Activated CD4-positive, alpha-beta T cell treated with anti-CD3 and anti-CD28 coated beads, Interleukin-2, amount 50 U/mL, for 24 hours (primary cell): ENCODE measurements around the gene VSIG2.

ENCODE experiments used
- DNase-seq, 2 donors: peaks; one replicate each; pipeline ENCODE4 v3.0.0-alpha.2; 2020; ENCODE audit warnings: low read depth in 1 of 2, low spot score in 1 of 2

Gene VSIG2

DNA sequence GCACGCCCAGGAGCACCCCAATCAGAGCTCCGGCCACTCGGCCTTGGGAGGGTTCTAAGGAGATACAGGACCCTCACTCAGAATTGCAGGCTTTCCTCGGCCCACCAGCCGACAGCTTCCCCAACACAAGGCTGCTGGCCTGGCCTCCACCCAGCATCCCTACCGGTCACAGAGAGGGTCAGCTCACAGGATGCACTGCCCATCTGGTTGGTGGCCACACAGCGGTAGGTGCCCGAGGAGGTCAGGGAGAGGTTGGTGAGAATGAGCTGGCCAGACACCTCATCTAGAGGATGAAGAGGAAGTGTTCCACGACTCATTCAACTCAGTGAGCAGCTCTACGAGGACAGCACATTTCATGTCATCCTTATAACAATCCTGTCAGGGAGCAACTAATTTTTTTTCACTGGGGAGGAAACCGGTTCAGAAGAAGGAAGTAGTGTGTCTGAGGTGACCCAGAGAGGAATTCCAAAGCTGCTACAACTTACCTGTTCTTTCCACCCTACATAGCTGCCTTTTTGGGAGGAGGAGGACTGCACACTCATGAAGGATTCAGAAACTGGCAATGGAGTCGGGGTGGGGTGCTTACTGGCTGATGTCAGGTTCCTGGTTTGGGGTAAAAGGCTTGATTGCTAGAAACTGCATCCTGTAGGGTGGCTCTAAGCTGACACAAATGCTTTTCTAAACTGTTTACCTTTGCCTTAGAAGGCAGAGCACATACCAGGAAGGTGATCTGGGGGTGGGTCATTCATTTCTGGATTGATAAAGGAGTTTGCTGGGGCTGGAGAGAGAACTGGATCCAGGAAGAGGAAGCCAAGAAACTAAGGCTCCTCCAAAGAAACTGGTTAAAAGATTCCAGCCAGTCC is 3.3 kb downstream of the VSIG2 start:
- no peak for DNase-seq

GRCh38 chr11:124748100-124748418 is 4.0 kb downstream of the VSIG2 start:
- DNase-seq = no peak

DNA sequence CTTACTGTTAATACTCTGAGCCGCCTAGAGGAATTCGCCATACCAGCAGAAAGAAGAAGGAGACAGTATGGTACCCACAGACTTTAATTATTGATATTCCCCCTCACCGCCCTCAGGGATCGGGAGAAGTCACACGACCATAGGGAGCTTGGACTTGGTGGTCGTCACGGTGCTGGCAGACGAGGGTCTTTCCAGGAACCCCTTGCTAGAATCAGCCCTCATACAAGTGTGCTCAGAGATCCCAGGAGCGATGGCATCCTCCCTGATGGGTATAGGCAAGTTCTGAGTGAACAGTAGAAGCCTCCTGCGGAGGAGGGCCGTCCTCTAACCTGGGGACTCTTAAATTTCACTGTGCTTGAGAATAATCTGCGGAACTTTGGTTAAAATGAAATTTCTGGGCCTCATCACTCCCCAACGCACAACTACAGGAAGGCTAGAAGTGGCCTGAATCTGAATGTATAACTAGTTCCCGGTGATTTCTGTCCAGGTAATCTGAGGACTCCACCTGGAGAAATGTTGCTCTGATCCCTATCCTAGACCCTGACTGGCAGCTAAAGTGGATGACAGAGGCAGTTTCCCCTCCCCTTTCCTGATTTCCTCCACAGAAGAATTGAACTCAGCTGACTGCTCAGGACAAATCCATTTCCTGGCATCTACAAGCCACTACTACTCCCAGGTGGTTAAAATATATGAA is 4.5 kb downstream of the VSIG2 start:
- DNase-seq = no peak

GRCh38 chr11:124746621-124747243 is 5.3 kb downstream of the VSIG2 start:
- peak; percentile 59 to 64 for DNase-seq

GRCh38 chr11:124745835-124746620 is 6.0 kb downstream of the VSIG2 start:
- no peak for DNase-seq

- no peak for DNase-seq
Measured at GRCh38 chr11:124745270-124745834, 6.7 kb downstream of the VSIG2 start.

- no peak for DNase-seq
Measured at GRCh38 chr11:124743050-124743449, 9.0 kb downstream of the VSIG2 start.

GRCh38 chr11:124742555-124742954 is 9.5 kb downstream of the VSIG2 start:
- DNase-seq = no peak

- no peak for DNase-seq
Measured at GRCh38 chr11:124740277-124740882, 11.7 kb downstream of the VSIG2 start.

GRCh38 chr11:124739479-124740276 is 12.4 kb downstream of the VSIG2 start, which contains the start of gene NRGN:
Gene NRGN (plus strand): TSS chr11:124739942. CDS start chr11:124740085, 143 bp downstream.
- DNase-seq = peak; percentile 59 to 67

- DNase-seq = no peak
Measured at GRCh38 chr11:124738713-124739478, 13.2 kb downstream of the VSIG2 start.

- DNase-seq = no peak
Measured at GRCh38 chr11:124737638-124738305, 14.3 kb downstream of the VSIG2 start.

GRCh38 chr11:124736736-124737135 is 15.3 kb downstream of the VSIG2 start:
- DNase-seq = no peak

DNA sequence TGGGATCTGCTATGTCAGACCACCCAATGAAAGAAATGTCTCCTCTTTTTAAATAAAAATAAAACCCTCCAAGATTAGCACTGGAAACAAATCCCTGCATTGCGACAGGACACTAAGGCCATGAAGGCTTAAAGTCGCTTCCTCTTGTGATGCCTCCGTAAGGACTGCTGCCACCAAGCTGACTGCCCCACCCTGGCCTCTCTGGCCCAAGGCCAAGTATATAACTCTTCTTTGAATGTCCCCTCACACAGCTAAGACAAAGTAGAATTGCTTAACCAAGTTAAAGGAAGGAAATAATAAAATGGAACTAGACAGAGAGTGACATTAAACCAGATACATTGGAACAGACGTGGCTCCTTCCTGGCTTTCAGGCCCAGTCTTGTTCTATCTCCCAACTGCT is 19.8 kb downstream of the VSIG2 start:
- no peak for DNase-seq

GRCh38 chr11:124729571-124729970 is 22.5 kb downstream of the VSIG2 start:
- DNase-seq = no peak

DNA sequence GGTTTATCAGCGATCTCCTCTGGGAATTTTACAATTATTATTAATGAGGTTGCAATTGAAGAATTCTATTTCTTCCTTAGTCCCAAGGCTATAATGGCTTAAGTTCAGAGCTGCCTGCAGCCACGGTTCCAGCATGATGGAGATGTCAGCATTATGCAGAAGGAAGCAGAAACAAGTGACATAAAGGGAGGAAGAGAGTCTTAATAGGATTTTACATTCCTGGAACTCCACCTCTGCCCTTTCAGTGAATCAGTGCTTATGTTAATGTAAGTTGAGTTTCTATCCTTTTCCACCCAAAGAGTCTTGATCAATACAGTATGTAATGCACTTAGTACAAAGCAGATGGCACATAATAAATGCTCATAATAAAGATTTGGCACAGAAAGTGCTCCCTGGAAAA is 23.9 kb downstream of the VSIG2 start:
- no peak for DNase-seq

DNA sequence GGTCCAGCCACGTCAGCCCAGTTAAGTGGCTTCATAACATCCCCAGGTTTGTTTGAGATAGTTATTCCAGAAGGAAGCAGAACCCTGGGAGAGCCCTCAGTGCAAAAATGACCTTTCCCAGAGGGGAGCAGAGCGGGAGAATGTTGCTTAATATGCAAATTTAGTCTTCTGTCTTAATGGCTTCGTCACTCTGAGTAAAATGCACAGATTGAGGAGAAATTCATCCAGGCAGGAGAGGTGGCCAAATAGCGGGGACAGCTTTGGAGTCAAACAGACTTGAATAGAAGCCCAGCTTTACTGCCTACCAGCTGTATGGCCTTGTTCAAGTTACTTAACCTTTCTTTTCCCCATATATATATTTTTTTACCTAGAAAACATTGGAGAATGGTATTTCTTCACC is 24.6 kb downstream of the VSIG2 start:
- DNase-seq = no peak

- DNase-seq = no peak
Measured at GRCh38 chr11:124725719-124726105, 26.3 kb downstream of the VSIG2 start.
